SK-MEL-5 (cell line): Measurements from ENCODE around the gene NPM3. TPM values are rescaled to one million over a fixed set of nuclear protein-coding genes. Genes with fewer than 3 reads are reported as not detected.

Source experiments
- DNase-seq: peaks from one replicate; pipeline ENCODE4 v3.0.0-alpha.2; 2016; ENCODE audit warnings: low read depth, low spot score
- in situ Hi-C: cut with HindIII; loops from 2 replicates; pipeline ENCODE4 v1.10.0; 2016; ENCODE audit warnings: low sequenced_read_pairs, high pct_unique_total_duplicates, low pct_unique_long_range_greater_than_20kb
- polyA plus RNA-seq, 2 experiments: library from polyadenylated mRNA; depleted of rRNA; stranded (reverse); fragments of >200 nt; gene quantifications; 2 replicates each; pipeline ENCODE4 v1.2.3, GENCODE V29; 2015
- total RNA-seq: library from RNA; depleted of rRNA; stranded (reverse); fragments of >200 nt; shearing (Covaris generic); gene quantifications from 2 replicates; pipeline ENCODE4 v1.2.3, GENCODE V29; 2014; rRNA removed

The NPM3 gene, protein sequence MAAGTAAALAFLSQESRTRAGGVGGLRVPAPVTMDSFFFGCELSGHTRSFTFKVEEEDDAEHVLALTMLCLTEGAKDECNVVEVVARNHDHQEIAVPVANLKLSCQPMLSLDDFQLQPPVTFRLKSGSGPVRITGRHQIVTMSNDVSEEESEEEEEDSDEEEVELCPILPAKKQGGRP
- total RNA-seq: 61.5 and 78.6 TPM in 2 replicates
- polyA plus RNA-seq (2015; cell fraction: cytosol; rRNA removed): 82.1 and 105 TPM in 2 replicates
- 15.3 and 28.2 TPM in 2 replicates for polyA plus RNA-seq (2015; cell fraction: nucleus; rRNA removed)

DNA sequence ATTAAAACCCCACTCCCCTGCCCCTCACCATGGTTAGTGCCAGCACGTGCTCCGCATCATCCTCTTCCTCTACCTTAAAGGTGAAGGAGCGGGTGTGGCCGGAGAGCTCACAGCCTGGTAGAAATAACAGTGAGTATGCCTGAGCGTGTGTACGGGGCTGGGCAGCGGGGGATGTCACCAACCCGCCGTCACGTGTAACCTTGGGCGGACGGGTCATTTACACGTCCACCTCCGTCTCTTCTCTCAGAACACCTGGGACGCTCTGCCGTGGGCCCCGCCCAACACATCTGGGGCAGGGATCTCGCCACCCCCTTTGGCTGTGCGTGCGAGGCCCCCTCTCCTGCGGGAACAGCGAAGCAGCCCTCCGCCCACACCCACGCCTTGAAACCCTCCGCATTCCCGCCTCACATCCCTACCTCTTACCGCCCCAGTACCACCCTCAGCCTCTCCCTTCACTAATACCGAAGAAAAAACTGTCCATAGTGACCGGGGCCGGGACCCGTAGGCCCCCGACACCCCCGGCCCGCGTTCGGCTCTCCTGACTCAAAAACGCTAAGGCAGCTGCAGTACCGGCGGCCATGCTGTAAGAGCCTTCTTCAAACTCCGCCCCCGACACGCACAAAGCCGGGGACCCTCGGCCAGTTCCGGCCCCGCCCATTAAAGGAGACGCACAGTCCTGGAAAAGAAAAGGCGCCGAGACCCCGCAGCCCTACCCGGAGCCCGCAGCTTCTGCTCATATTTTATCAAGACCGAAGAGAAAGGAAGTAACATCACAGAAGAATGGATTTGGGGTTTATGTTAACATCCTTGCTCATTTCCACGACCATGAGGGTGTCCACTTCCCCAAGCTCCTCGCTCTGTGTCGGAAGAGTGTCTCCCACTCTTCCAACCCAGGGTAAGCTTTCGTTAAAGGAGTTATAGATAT lies at the start of gene NPM3:
Gene NPM3, minus strand, starts transcription at position 636 of the 925 bp plus-strand sequence. Its CDS starts 56 bp downstream, at position 580.
- in situ Hi-C loops: no loop called here
- DNase-seq: peak; percentile 76

DNA sequence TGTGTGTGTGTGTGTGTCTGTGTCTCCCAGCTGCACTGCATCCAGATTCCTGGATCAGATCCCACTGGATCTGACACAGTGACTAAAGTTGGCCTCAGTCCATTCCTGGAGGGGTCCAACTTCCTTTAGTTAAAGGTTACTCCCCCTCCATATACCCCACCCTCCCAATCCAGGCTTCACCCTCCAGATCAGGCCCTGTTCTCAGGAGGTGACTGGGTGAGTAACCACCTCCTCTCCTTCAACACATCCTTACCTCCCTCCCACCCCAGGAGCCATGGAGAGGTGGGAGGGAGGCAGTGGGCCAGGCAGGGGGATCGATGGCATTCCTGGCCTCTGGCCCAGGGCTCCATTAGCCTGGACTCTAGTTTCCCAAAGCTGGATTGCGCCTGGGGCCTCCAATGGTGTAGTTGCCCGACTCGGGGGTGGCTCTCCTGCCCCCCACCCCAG lies 49.1 kb upstream of the NPM3 start:
- in situ Hi-C loops: no loop called here
- no peak for DNase-seq

DNA sequence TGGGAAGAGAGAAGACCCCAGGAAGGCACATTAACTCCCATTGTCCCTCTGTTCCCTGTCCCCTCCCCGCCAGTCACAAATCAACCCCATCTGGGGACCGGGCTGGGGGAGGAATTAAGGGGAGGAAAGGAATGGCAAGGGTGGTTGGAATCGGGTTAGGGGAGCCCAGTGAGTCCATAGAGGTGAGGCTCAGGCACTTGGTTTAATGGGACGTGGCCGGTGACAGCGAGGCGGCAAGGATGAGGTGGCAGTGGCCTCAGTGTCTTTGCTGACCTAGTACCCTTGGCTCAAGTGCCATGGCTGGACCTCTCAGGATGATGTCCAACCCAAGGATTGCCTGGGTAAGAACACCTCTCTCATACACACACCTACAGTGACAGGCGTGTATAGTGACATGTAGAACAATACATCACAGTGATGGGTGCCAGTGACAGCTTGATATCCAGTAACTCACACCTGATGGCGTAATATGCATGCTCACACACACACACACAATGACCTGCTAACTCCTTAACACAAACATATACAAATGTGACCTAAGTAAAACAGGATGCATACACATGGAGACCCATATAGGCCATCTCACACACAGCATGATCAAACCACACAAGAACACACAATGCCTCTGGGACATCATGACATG lies 48.0 kb upstream of the NPM3 start:
- no peak for DNase-seq
- in situ Hi-C loops: no loop called here

DNA sequence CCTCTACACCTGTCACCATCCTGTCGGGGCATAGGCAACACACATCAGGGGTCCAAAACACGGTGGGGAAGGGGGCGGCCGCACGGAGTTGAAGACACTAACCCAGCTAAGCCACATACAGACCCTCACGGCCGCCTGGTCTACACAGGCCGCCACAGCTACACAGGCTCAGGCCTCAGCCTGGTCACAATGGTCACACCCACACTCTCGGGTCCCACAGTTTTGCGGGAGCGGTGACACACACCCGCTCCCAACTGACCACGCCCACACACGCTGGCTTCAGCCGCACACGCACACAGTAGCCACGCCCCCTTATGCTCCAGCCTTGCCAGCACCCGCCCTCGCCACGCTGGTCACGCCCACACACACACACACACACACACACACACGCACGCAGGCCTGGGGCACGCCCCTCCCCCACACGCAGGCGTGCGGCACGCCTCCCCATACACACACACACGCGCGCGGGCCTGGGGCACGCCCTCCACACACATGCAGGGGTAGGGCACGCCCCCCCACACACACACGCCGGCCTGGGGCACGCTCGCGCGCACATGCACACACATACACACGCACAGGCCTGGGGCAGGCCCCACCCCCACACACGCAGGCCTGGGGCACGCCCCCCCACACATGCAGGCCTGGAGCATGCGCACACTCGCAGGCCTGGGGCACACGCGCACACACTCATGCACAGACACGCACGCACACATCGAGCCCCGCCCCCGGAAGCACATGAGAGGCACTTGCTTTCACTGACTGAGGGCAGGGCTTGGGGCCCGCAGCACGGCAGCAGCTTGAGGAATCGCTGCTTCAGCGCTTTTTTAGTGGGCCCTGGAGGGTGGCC lies 47.3 kb upstream of the NPM3 start:
- in situ Hi-C loops: no loop called here

DNA sequence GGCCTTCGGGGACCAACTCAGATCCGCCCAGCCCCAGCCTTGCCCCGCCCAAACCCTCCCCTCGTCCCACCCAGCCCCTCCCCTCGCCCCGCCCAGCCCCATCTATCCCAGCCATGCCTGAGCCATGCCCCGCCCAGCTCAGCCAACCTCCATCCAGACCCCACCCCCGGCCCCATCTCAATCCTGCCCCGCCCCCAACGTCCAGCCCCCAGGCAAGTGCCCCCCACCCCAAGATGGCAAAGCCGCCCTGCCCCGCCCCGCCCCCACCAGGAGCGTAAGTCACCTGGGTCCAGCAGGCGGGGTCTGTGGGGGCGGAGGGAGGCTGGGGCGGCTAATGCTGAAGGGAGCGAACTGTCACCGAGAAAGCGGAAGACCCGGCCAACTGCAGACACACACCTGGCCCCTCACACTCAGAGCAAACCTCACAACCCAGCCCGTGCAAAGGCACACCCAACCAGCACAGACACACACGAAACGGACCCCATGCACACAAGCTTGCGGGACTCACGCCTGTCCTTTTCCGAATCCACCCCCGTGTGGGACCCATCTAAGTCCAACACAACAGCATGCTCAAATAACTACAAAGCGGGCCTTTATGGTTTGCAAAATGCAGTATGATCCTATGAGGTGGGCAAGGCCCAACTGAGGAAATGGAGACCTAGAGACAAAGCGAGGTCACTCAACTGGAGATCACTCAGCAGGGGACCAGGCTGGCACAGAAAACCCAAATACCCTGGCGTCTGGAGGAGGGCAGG lies 46.5 kb upstream of the NPM3 start:
- in situ Hi-C loops: no loop called here
- DNase-seq: peak; percentile 36

More for the DNA sequence above, 47.3 kb upstream of the NPM3 start:
- DNase-seq: peak; percentile 78

DNA sequence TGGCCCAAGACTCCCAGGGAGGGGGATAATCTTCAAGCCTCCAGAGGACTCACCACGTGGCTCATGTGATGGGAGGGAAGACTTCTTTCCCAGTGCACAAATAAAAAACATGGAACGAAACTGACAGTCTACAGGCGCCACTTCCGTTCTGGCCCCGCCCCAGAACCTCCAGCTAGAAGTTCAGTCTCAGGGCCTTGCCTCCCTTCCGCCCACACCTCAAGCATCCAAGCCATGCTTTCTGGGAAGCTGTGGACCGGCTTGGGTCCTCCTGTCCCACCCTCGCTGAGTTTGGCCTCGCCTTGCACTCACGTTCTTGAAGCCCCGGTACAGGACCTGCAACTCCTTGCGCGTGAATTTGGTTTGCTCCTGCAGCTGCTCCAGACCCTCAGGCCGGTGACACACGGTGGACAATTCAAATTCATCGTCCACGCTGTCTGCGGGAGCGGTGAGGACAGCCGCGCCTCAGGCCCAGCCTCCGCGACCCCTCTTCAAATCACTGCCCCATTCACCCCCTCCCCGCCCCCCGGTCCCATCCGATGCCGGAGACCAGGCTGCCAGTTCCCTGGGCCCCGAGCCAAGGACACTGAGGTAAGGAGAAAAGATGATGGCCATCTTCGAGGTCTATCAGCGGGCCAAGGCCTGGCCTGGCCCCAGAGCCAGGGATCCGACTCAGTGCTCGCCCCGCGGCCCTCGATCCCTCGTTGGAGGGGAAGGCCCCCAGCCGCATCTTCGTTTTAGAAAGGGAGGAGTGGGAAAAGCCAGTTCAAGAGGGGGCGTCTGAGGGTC lies 45.7 kb upstream of the NPM3 start:
- in situ Hi-C loops: no loop called here
- no peak for DNase-seq

DNA sequence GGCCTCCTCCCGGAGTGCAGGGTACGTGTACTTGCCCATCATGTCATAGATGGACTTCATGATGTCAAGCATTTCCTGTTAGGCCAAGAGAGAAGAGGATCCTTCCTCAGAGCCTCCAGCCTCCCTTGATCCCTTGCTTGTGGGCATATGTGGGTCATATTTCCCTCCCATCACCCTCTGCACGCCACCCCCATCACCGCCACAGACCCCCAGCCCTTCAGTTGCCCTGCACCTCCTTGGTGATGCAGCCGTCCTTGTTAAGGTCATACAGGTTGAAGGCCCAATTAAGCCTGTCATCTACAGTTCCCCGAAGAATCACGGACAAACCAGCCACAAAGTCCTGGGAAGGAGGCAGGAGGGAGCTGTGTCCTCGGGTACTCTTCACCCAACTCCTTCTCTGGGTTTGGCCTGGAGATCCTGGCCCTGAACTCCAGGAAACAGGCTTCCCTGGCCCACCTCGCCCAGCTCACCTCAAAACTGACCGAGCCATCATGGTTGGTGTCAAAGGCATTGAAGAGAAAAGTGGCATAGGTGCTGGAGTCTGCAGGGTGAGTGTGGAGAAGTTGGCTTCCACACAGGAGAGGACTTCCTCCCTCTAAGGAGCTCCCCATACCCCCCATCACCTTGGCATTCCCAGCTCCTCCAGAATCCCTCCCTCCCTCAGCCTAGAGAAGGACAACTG lies 44.8 kb upstream of the NPM3 start:
- DNase-seq: no peak
- in situ Hi-C loops: no loop called here

DNA sequence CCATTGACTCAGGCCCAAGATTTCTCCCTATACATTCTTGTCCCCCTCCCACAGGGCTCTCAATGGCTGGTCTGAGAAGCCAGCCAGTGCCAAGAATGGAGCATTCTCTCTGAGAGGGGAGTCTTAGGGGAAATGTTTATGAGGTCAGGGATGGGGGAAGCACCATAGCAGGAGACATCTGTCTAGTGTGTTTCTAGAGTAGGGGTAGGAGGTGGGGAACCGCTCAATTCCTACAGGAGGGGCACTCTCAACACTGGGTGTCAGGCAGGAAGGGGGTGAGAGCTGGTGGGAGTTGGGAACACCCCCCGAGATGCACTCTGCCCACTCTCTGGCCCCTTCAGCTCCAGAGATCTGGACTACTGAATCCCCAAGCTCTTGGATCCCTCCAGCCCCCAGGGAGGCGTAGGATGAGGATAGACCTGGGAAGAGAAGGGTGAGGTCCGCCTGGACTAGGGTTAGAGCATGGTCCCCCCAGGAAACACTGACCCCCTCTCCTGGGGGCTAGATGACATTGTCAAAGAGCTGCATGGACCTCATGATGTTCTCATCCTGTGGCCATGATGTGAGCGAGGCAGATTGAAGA lies 43.7 kb upstream of the NPM3 start:
- in situ Hi-C loops: no loop called here
- DNase-seq: no peak

DNA sequence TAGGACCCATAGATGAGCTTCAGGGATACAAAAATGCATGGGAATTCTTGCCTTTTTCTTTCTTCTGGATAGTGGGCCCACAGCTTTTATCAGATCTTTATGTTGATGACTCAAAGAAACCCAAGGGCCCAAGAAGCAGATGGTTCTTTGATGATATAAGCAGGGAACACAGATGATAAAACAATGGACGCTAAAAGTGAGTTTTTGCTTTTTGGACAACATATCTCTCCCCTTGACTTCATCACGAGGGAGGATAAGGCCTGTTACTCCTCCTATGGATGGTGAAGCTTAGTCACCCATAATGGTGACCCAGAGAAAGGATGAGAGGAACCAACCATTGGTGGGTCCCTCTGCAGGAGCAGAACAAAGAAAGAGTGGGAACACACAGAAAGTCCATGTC lies 41.5 kb upstream of the NPM3 start:
- DNase-seq: no peak
- in situ Hi-C loops: no loop called here

DNA sequence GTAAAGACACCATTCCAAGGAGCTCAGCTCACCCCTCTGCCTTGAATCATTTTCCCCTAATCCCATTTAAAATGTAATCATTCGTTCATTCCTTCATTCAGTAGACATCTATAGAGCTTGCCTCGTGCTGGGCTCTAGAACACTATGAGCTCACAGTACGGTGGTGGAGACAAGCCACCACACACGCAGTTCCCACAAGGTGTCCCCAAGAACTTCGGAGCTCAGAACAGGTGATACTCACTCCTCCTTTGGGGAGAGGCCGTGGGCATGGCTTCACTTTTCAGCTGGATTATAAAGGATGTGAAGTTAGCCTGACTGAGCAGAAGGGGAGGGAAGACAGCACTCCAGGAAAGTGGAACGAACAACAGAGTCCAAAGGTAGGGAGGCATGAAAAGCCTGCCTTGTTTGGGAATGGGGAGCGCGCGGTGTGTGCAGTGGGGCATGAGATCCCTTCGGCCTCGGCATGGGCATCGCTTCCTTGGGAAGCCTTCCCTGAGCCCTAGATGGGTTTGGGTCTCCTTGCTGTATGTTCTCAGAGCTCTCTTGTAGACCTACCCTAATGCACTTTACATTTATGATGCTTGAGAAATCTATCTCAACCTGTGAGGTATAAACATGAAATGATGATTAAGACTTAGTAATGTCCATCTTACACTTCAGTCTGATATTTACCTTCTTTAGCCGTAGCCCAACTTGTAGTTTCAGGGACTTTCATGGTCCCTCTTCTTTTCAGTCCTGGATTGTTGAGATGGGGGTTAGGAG lies 35.8 kb upstream of the NPM3 start:
- DNase-seq: no peak
- in situ Hi-C loops: no loop called here

DNA sequence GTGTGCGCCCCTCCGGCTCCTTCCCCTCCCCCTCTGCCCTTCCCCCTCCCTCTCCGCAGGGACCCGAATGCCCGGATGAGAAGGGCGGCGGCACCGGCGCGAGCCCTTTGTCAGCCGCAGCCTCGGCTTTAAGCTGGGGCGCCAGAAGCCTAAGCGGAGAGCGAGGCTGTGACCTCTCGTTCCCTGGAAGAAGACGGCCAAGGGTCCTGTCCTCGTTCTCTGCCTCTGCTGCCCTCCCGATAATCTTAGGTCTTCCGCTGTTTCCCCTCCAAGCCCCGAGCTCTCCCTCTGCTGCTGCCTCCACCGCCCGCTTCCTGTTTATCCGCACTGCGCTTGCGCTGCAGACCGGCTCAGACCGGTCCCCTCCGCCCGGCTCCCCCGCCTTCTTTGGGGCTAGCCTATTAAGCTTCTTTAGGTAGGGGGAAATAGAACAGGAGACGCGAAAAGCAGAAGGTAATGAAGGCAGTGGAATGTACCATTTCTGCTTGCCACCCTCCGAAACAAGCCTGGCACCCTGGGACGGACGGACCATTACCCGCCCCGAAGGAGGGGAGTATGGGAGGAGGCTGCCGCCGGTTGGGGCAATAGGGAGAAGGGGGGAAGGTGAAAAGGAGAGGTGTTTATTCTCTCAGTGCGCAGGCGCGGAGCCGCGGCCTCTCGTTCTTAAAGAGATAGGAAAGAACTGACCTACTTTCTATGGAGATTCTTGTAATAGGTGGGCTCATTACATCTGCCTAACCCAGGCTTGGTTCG lies 35.0 kb upstream of the NPM3 start, which contains the start of gene OGA:
Gene OGA, minus strand, starts transcription at position 326 of the 753 bp plus-strand sequence. CDS start 422 bp downstream, outside the sequence.
- in situ Hi-C loops: no loop called here
- DNase-seq: peak; percentile 98

DNA sequence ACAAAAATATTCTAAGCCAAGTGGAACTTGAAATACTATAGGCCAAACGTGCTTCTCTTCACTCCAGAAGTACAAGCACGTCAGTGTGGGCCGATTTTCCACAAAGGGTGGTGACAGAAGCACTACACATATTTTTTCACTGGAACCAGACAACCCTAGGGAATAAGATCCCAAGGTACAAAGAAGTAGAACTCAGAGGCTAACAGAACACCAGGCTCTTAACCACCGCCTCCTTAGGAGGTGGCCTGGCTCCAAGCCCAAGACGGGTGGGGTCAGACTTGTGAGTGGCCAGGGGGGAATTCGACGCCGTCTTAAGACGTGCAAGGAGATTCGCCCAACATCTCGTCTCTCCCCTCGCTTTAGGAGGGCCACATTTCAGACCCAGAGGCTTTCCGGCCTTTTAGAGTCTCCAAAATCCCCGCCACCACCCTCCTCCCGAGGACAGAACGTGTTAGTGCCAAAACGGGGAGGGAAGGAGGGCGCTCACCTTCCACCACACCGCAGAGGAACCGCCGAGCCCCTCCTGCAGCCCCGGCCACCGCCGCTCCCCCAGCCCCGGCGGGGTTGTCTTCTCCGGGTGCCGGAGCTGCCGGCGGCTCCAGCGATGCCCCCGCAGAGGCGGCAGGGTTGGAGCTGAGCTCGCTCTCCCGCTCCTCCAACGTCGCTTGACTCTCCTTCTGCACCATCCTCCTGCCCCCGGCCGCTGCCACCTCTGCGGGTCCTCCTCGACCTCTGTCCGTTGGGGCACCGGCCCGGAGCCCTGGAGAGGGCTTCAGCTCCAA lies 34.3 kb upstream of the NPM3 start:
- in situ Hi-C loops: no loop called here
- peak; percentile 80 for DNase-seq

DNA sequence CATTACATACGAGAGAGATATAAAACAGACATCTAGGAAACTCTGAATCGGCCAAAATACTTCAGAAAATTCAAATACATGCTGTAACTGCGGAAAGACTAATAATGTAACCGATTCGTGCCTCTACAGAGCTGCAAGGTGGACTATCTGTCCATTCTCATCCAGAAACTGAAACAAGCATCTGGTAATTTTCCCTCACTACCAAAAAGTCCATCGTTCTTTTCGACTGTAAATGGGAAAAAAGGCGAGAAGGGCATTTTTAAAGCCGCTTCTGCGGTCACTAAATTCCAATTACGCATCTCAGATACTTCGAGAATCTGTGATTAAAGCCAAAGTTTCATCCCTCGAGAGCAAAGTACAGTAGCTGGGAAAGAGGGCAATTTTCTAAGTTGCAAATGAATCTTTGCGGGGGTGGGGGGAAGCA lies 33.7 kb upstream of the NPM3 start:
- no peak for DNase-seq
- in situ Hi-C loops: no loop called here
